ENCODE results near the gene DCAF7. TPM values are rescaled to one million over a fixed set of nuclear protein-coding genes. Genes with fewer than 3 reads are reported as not detected.

Gene DCAF7
- total RNA-seq, 1 experiment from 2014 or later: 60.4 TPM

DNA sequence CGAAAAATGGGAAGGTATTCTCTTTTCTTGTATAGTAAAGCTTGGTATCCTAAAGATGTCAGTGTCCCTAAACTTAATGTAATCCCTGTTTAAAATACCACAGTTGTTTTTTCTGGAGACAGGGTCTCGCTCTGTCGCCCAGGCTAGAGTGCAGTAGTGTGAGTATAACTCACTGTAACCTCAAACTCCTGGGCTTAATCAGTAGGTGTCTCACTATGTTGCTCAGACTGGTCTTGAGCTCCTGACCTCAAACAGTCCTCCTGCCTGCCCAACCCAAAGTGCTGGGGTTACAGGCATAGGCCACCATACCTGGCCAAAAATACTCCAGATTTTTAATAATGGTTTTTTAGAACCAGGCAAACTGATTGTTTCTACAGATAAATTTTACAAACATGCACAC lies 8.2 kb downstream of the DCAF7 start:
- DNase-seq (ENCODE audit: low read depth, low spot score) (no peak), ATAC-seq (no peak)
- ChIA-PET CTCF (no interaction called here), POLR2A (no interaction called here)
- BruUV-seq (replicated peaks): no TSS peak
- no peak overlapping the region for H3K27ac ChIP-seq (ENCODE audit: low read length)
- H3K4me1 ChIP-seq (ENCODE audit: control insufficient read depth, insufficient read depth, low read length): no peaks in the 10 kb centered on the region
- intact Hi-C loops (cut with micrococcal nuclease; ENCODE audit: unreplicated experiment): no loop called here
- no peaks in the 10 kb centered on the region for H3K27me3 ChIP-seq (ENCODE audit: control insufficient read depth, insufficient read depth, low read length)
- no peaks in the 10 kb centered on the region for H3K9me3 ChIP-seq (ENCODE audit: control insufficient read depth, insufficient read depth, low read depth, low read length)
- TF ChIP-seq SIN3A (IDR thresholded peaks at IDR 0.05; ENCODE audit: borderline replicate concordance, insufficient read depth, low read depth, low read length) (no peak), POLR2AphosphoS5 (IDR thresholded peaks at IDR 0.05; ENCODE audit: low read depth, low read length) (no peak), CTCF (IDR thresholded peaks at IDR 0.05) (no peak), REST (IDR thresholded peaks at IDR 0.05; ENCODE audit: insufficient read depth in 1 of 2, low read depth in 2 of 2, low read length in 1 of 2) (no peak), TCF7L2 (IDR thresholded peaks at IDR 0.05; ENCODE audit: low read depth, low read length) (no peak)
- no peaks in the 10 kb centered on the region for H3K36me3 ChIP-seq (ENCODE audit: control insufficient read depth, insufficient read depth, low read length)
- H3K4me3 ChIP-seq (ENCODE audit: low read depth in 2 of 2, low read length in 2 of 2): no peak overlapping the region
- in situ Hi-C loops (cut with HindIII; ENCODE audit: low pct_unique_long_range_greater_than_20kb, low sequenced_read_pairs): no loop called here

GRCh38 chr17:63561819-63562218 lies 11.5 kb downstream of the DCAF7 start:
- no TSS peak for BruUV-seq (replicated peaks)

More at GRCh38 chr17:63561819-63562218, 11.5 kb downstream of the DCAF7 start:
- no peak overlapping the region for H3K4me3 ChIP-seq (ENCODE audit: low read depth in 2 of 2, low read length in 2 of 2)
- no peaks in the 10 kb centered on the region for H3K9me3 ChIP-seq (ENCODE audit: control insufficient read depth, insufficient read depth, low read depth, low read length)
- intact Hi-C loops (cut with micrococcal nuclease; ENCODE audit: unreplicated experiment) (no loop called here), in situ Hi-C loops (cut with HindIII; ENCODE audit: low pct_unique_long_range_greater_than_20kb, low sequenced_read_pairs) (no loop called here)
- no peak for DNase-seq (ENCODE audit: low read depth, low spot score)
- no peaks in the 10 kb centered on the region for H3K4me1 ChIP-seq (ENCODE audit: control insufficient read depth, insufficient read depth, low read length)
- TF ChIP-seq SIN3A (IDR thresholded peaks at IDR 0.05; ENCODE audit: borderline replicate concordance, insufficient read depth, low read depth, low read length): no peak
- no peak for TF ChIP-seq POLR2AphosphoS5 (IDR thresholded peaks at IDR 0.05; ENCODE audit: low read depth, low read length)
- no peak for TF ChIP-seq CTCF (IDR thresholded peaks at IDR 0.05)
- TF ChIP-seq TCF7L2 (IDR thresholded peaks at IDR 0.05; ENCODE audit: low read depth, low read length): no peak
- no peak for TF ChIP-seq REST (IDR thresholded peaks at IDR 0.05; ENCODE audit: insufficient read depth in 1 of 2, low read depth in 2 of 2, low read length in 1 of 2)
- H3K36me3 ChIP-seq (ENCODE audit: control insufficient read depth, insufficient read depth, low read length): no peaks in the 10 kb centered on the region
- CTCF ChIA-PET: no interaction called here
- H3K27ac ChIP-seq (ENCODE audit: low read length): no peak overlapping the region
- ATAC-seq: no peak
- no peaks in the 10 kb centered on the region for H3K27me3 ChIP-seq (ENCODE audit: control insufficient read depth, insufficient read depth, low read length)
- POLR2A ChIA-PET: no interaction called here
